HG03097 (cell line): ENCODE measurements around the gene ELL3.
"Not testable (repeated sequence)": the region's sequence is repeated elsewhere in the genome, so short reads cannot be mapped to it uniquely, and the experiment has no call there.

Experiments
- ATAC-seq: cut with Tn5 transposase; IDR thresholded peaks from one replicate; pipeline ENCODE4 v1.9.1; 2021; ENCODE audit not compliant: unreplicated experiment, low FRiP score

ELL3 gene

DNA sequence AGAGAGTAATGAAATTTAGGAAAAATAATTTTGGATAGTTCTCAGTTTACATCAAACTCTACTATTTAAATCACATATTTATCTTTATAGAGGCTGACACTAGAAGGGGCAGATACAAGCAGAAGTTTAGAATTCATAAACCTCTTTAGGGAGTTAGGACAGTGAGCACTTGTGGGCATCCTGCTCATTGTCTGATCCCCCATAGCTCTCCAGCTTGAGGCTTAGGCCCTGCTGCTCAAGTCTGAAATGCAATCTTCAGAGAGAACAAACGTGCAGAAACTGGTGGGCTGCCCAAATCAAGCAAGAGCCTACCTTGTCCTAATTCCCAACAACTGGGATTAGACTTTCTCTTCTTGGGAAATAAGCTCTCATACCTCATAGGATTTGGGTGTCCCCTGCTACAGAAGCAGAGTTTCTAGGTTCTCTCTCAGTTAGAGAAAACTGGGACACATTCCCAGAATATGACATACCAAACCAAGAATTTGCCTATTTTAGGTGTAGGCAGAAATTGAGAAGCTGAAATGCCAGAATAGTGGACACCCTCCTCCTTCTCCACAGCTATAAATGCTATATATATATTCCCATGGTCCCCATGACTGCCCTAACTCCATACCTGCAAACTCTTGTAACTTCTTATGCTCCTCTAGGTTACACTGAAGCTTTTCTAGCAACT, 48.6 kb downstream of the ELL3 start:
- not testable (repeated sequence) for ATAC-seq

GRCh38 chr15:43726306-43726705, 50.5 kb downstream of the ELL3 start:
- not testable (repeated sequence) for ATAC-seq

DNA sequence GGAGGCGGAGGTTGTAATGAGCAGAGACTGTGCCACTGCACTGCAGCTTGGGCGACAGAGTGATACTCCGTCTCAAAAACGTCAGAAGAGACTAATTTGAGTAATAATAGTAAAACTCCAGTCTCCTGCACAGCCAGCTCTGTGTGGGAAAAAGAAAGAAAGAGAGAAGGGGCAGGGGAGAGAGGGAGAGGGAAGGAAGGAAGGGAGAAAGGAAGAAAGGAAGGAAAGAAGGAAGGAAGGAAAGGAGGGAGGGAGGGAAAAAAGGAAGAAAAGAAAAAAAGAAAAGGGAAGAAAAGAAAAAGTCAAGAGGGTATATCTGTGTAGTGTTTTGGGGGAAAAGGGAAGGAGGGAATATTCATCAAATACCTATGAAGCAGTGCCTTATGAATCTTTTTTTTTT, 53.6 kb downstream of the ELL3 start:
- no peak for ATAC-seq
